ENCODE results near the gene NSL1.
"Not testable (repeated sequence)": the region's sequence is repeated elsewhere in the genome, so short reads cannot be mapped to it uniquely, and the experiment has no call there.

NSL1 gene

GRCh38 chr1:212716161-212716560 is 75.4 kb downstream of the NSL1 start:
- no peak overlapping the region for H3K27ac ChIP-seq (ENCODE audit: low read length)
- TF ChIP-seq CTCF (IDR thresholded peaks at IDR 0.05; ENCODE audit: borderline replicate concordance, extremely low read depth, low read length, poor library complexity, severe bottlenecking) (no peak), EZH2 (IDR thresholded peaks at IDR 0.05; ENCODE audit: borderline replicate concordance, low read depth, low read length, severe bottlenecking) (no peak)
- H2AFZ ChIP-seq (ENCODE audit: low read depth, low read length), result no peak overlapping the region
- ATAC-seq (ENCODE audit: insufficient read depth, low read depth) (no peak), DNase-seq (no peak)
- H3K79me2 ChIP-seq (ENCODE audit: insufficient read depth, low read length), result no peaks in the 10 kb centered on the region
- no peaks in the 10 kb centered on the region for H3K27me3 ChIP-seq (ENCODE audit: insufficient read depth, low read length, poor library complexity)
- no peaks in the 10 kb centered on the region for H4K20me1 ChIP-seq (ENCODE audit: insufficient read depth, low read length)
- no peak overlapping the region for H3K9ac ChIP-seq (ENCODE audit: low read depth, low read length)
- H3K4me3 ChIP-seq (ENCODE audit: low read depth in 1 of 2, low read length in 2 of 2), result no peak overlapping the region
- H3K4me1 ChIP-seq (ENCODE audit: insufficient read depth, low read length), result no peaks in the 10 kb centered on the region
- no peak overlapping the region for H3K4me2 ChIP-seq (ENCODE audit: insufficient read depth, low read length)
- H3K36me3 ChIP-seq (ENCODE audit: insufficient read depth, low read length), result no peaks in the 10 kb centered on the region
- no peaks in the 10 kb centered on the region for H3K9me3 ChIP-seq (ENCODE audit: insufficient read depth, low read length, severe bottlenecking)

- TF ChIP-seq EZH2 (IDR thresholded peaks at IDR 0.05; ENCODE audit: borderline replicate concordance, low read depth, low read length, severe bottlenecking) (no peak), CTCF (IDR thresholded peaks at IDR 0.05; ENCODE audit: borderline replicate concordance, extremely low read depth, low read length, poor library complexity, severe bottlenecking) (no peak)
- no peaks in the 10 kb centered on the region for H3K36me3 ChIP-seq (ENCODE audit: insufficient read depth, low read length)
These were observed 78.0 kb downstream of the NSL1 start for GRCh38 chr1:212713465-212714136.

GRCh38 chr1:212712451-212713303 is 78.9 kb downstream of the NSL1 start:
- Histone ChIP-seq H3K4me2 (ENCODE audit: insufficient read depth, low read length) (no peak overlapping the region), H3K9ac (ENCODE audit: low read depth, low read length) (no peak overlapping the region), H3K4me3 (ENCODE audit: low read depth in 1 of 2, low read length in 2 of 2) (no peak overlapping the region), H3K27me3 (ENCODE audit: insufficient read depth, low read length, poor library complexity) (no peaks in the 10 kb centered on the region), H2AFZ (ENCODE audit: low read depth, low read length) (no peak overlapping the region), H4K20me1 (ENCODE audit: insufficient read depth, low read length) (no peaks in the 10 kb centered on the region), H3K9me3 (ENCODE audit: insufficient read depth, low read length, severe bottlenecking) (no peaks in the 10 kb centered on the region), H3K27ac (ENCODE audit: low read length) (no peak overlapping the region), H3K79me2 (ENCODE audit: insufficient read depth, low read length) (no peaks in the 10 kb centered on the region), H3K36me3 (ENCODE audit: insufficient read depth, low read length) (no peaks in the 10 kb centered on the region), H3K4me1 (ENCODE audit: insufficient read depth, low read length) (no peaks in the 10 kb centered on the region)
- no peak for DNase-seq
- TF ChIP-seq EZH2 (IDR thresholded peaks at IDR 0.05; ENCODE audit: borderline replicate concordance, low read depth, low read length, severe bottlenecking) (no peak), CTCF (IDR thresholded peaks at IDR 0.05; ENCODE audit: borderline replicate concordance, extremely low read depth, low read length, poor library complexity, severe bottlenecking) (no peak)
- ATAC-seq (ENCODE audit: insufficient read depth, low read depth), result no peak

More at GRCh38 chr1:212713465-212714136, 78.0 kb downstream of the NSL1 start:
- Histone ChIP-seq H4K20me1 (ENCODE audit: insufficient read depth, low read length) (no peaks in the 10 kb centered on the region), H3K9me3 (ENCODE audit: insufficient read depth, low read length, severe bottlenecking) (no peaks in the 10 kb centered on the region), H3K4me3 (ENCODE audit: low read depth in 1 of 2, low read length in 2 of 2) (no peak overlapping the region), H3K27ac (ENCODE audit: low read length) (no peak overlapping the region), H3K27me3 (ENCODE audit: insufficient read depth, low read length, poor library complexity) (no peaks in the 10 kb centered on the region), H3K4me1 (ENCODE audit: insufficient read depth, low read length) (no peaks in the 10 kb centered on the region), H2AFZ (ENCODE audit: low read depth, low read length) (no peak overlapping the region), H3K4me2 (ENCODE audit: insufficient read depth, low read length) (no peak overlapping the region), H3K9ac (ENCODE audit: low read depth, low read length) (no peak overlapping the region), H3K79me2 (ENCODE audit: insufficient read depth, low read length) (no peaks in the 10 kb centered on the region)
- DNase-seq (no peak), ATAC-seq (ENCODE audit: insufficient read depth, low read depth) (no peak)

GRCh38 chr1:212711974-212712373 is 79.6 kb downstream of the NSL1 start:
- not testable (repeated sequence) for H3K4me3 ChIP-seq (ENCODE audit: low read depth in 1 of 2, low read length in 2 of 2); H3K27me3 ChIP-seq (ENCODE audit: insufficient read depth, low read length, poor library complexity); DNase-seq; H3K9ac ChIP-seq (ENCODE audit: low read depth, low read length); H3K27ac ChIP-seq (ENCODE audit: low read length); H2AFZ ChIP-seq (ENCODE audit: low read depth, low read length); H3K4me2 ChIP-seq (ENCODE audit: insufficient read depth, low read length); H3K9me3 ChIP-seq (ENCODE audit: insufficient read depth, low read length, severe bottlenecking); H3K79me2 ChIP-seq (ENCODE audit: insufficient read depth, low read length); H3K4me1 ChIP-seq (ENCODE audit: insufficient read depth, low read length); ATAC-seq (ENCODE audit: insufficient read depth, low read depth); H3K36me3 ChIP-seq (ENCODE audit: insufficient read depth, low read length); H4K20me1 ChIP-seq (ENCODE audit: insufficient read depth, low read length)
